OCI-LY7 (cell line): ENCODE results near the gene MYO1B.

Experiments used
- EZH2phosphoT487 ChIP-seq: fragments of 200-600 bp; sonication (generic); IDR thresholded peaks from 2 replicates; pipeline ENCODE4 v1.6.1; 2018; ENCODE audit warnings: low read depth, borderline replicate concordance, mild to moderate bottlenecking, mixed run types, antibody characterized with exemption, low read length, moderate library complexity, mixed read lengths
- TF ChIP-seq, protein P1 (sequence below): fragments of 200-600 bp; sonication (generic); conservative IDR thresholded peaks from 2 replicates; pipeline ENCODE4 v1.5.1; 2014; ENCODE audit warnings: mild to moderate bottlenecking, antibody characterized with exemption, low read length, moderate library complexity, mixed read lengths

DNA sequence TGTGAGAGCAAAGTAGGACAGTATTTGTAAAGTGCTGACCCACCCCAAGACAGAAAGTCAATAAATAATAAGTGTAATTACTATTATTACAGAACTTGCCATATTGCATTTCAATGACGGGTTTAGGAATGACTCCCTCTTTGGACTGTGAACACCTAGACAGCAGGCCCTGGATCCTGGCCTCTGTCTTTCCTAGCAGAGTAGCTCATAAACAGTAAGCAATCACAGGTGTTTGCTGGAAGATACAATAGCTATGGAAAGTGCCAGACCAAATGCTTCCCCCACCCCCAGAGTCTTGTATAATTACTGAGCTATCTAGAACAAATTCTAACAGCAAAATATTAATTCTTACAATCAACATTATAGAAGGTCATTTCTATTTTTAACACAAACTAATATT, 20.1 kb upstream of the MYO1B start:
- TF ChIP-seq, protein P1, sequence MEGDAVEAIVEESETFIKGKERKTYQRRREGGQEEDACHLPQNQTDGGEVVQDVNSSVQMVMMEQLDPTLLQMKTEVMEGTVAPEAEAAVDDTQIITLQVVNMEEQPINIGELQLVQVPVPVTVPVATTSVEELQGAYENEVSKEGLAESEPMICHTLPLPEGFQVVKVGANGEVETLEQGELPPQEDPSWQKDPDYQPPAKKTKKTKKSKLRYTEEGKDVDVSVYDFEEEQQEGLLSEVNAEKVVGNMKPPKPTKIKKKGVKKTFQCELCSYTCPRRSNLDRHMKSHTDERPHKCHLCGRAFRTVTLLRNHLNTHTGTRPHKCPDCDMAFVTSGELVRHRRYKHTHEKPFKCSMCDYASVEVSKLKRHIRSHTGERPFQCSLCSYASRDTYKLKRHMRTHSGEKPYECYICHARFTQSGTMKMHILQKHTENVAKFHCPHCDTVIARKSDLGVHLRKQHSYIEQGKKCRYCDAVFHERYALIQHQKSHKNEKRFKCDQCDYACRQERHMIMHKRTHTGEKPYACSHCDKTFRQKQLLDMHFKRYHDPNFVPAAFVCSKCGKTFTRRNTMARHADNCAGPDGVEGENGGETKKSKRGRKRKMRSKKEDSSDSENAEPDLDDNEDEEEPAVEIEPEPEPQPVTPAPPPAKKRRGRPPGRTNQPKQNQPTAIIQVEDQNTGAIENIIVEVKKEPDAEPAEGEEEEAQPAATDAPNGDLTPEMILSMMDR = no peak
- no peak for TF ChIP-seq EZH2phosphoT487
